Activated T-helper 2 cell treated with anti-CD3 and anti-CD28 coated beads, Interferon-gamma antibody, Interleukin-2, Interleukin-4, amounts not matched to agents 10 μg/mL and 5 μg/mL and 100 μg/mL, durations not matched to agents 14 hours and 24 hours and 36 hours (primary cell): Measurements from ENCODE around the gene TRHDE. TPM values are rescaled to one million over a fixed set of nuclear protein-coding genes. Genes with fewer than 3 reads are reported as not detected.

ENCODE experiments used
- DNase-seq: peaks from one replicate; pipeline ENCODE4 v3.0.0; 2021; ENCODE audit warnings: low spot score
- H3K27ac Mint-ChIP-seq: one replicate; pipeline ENCODE4 v1.8.0; 2021; ENCODE audit warnings: mixed read lengths
- H3K27me3 Mint-ChIP-seq: one replicate; pipeline ENCODE4 v1.8.0; 2021; ENCODE audit warnings: low read depth, mixed read lengths
- H3K36me3 Mint-ChIP-seq: one replicate; pipeline ENCODE4 v1.8.0; 2021; ENCODE audit warnings: low read depth, mixed read lengths
- H3K4me1 Mint-ChIP-seq: one replicate; pipeline ENCODE4 v1.8.0; 2021; ENCODE audit warnings: low read depth, mixed read lengths
- H3K4me3 Mint-ChIP-seq: one replicate; pipeline ENCODE4 v1.8.0; 2021; ENCODE audit warnings: low read depth, mild to moderate bottlenecking, moderate library complexity, mixed read lengths
- H3K9me3 Mint-ChIP-seq: one replicate; pipeline ENCODE4 v1.8.0; 2021; ENCODE audit warnings: mixed read lengths
- intact Hi-C: fragments of 100-400 bp; cut with micrococcal nuclease; formaldehyde crosslinking; loops from one replicate; pipeline ENCODE4 v1.15.1; 2023
- total RNA-seq: library from RNA; stranded (reverse); gene quantifications from 2 replicates; pipeline ENCODE4 v1.2.3, GENCODE V29; 2022

Gene TRHDE
- total RNA-seq, 1 donor from 2014 or later, result not detected

DNA sequence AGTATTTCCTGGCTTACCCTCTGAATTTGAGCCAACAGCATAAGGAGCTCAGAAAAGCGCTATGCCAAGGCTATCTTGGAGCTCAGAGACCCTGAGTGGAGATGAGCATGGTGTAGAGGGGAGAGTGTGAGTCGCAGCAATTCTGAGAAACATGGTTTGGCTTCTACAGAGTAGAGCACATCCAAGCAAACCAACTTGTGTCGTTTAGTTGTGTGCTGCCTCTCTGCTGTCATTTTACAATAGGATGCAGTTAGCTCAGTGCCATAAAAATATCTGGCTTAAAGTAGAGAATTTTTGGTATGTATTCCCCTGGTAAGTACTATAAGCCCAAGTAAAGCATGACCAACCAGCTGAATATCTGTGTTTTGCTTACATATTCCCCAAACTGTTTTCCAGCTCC is 249.2 kb downstream of the TRHDE start:
- H3K36me3 Mint-ChIP-seq, result no peaks in the 10 kb centered on the region
- intact Hi-C loops, result no loop called here

DNA sequence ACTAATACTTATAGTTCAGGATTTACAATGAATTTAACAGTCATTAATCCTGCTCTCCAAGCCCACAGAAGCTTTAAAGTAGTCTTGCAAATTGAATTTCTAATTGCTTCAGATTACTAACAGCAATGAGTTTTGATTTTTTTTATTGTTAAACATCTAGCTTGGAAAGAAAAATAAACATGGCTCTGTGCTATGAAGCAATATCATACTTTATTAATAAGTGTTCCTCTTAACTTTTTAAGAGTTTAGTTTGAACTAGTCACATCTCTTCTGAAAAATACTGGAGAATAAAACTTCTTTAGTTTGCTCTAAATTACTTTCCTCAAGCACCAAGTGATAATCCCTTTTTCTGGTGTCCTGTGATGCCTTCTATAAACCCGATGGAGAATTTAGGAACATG is 250.2 kb downstream of the TRHDE start:
- intact Hi-C loops, result no loop called here

More for the DNA sequence above, 249.2 kb downstream of the TRHDE start:
- Mint-ChIP-seq H3K9me3 (peaks cover 4% of the 10 kb centered on the region), H3K27ac (no peak overlapping the region), H3K4me1 (no peaks in the 10 kb centered on the region), H3K27me3 (no peaks in the 10 kb centered on the region), H3K4me3 (no peak overlapping the region)
- DNase-seq, result no peak

DNA sequence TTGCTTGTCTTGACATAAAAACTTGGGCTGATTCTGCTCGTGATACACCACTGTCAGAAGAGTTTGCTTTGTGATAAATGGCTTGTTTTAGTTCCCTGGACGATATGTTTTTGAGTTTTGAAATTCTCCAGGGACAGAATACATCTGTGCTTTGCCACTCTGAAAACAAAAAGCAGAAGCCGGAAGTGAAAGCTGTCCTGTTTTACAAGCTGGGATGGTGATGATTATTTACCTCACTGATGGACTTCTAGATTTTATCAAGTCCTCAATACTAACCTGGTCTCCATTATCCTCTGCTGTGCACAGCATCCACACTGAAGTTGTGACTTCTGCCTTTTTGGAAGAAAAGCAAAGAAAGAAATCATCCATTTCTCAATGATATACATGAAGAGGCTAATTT is 251.6 kb downstream of the TRHDE start:
- H3K4me1 Mint-ChIP-seq, result no peaks in the 10 kb centered on the region
- no peak overlapping the region for H3K27ac Mint-ChIP-seq
- intact Hi-C loops, result no loop called here
- no peaks in the 10 kb centered on the region for H3K36me3 Mint-ChIP-seq
- DNase-seq, result no peak
- peaks cover 4% of the 10 kb centered on the region for H3K9me3 Mint-ChIP-seq
- no peak overlapping the region for H3K4me3 Mint-ChIP-seq
- H3K27me3 Mint-ChIP-seq, result no peaks in the 10 kb centered on the region

More for the DNA sequence above, 250.2 kb downstream of the TRHDE start:
- DNase-seq, result no peak
- no peaks in the 10 kb centered on the region for H3K27me3 Mint-ChIP-seq
- no peak overlapping the region for H3K4me3 Mint-ChIP-seq
- peaks cover 4% of the 10 kb centered on the region for H3K9me3 Mint-ChIP-seq
- H3K36me3 Mint-ChIP-seq, result no peaks in the 10 kb centered on the region
- H3K4me1 Mint-ChIP-seq, result no peaks in the 10 kb centered on the region
- no peak overlapping the region for H3K27ac Mint-ChIP-seq

DNA sequence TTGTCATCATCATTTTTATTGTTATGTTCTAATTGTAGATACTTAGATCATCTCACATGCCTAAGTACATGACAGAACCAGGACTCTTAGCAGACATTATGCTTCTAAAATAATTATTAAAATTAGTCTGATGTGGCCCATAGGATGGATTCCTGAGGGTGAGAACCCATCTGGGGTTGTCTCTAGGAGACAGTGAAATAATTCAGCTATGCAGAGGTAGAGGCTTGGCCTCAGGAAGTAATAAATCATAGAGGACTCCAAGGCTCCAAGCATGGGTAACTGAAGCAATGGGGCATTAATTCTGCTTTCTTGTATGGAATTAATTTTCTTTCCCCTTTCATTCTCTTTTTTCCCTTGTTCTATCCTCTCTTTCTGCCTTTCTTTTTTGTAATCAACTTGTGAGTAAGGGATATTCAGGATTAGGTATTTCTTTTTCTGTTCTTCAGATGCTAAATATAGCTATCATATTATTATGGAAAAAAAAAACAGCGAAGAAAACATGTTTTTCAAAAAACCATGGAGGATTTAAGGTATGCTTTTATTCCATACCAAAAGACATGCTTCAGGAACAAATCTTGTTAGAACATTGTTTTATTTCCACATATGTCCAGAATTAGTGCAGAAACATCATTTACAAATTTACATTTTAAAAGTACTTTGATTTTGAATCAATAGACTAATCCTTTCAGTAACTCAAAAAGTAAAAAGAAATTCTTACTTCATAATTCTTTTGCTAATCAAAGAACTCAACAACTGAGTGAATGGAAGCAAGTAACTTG is 263.2 kb downstream of the TRHDE start:
- Mint-ChIP-seq H3K4me1 (no peaks in the 10 kb centered on the region), H3K27ac (no peak overlapping the region), H3K27me3 (no peaks in the 10 kb centered on the region), H3K9me3 (no peaks in the 10 kb centered on the region), H3K4me3 (no peak overlapping the region), H3K36me3 (no peaks in the 10 kb centered on the region)
- no peak for DNase-seq
- intact Hi-C loops, result no loop called here

DNA sequence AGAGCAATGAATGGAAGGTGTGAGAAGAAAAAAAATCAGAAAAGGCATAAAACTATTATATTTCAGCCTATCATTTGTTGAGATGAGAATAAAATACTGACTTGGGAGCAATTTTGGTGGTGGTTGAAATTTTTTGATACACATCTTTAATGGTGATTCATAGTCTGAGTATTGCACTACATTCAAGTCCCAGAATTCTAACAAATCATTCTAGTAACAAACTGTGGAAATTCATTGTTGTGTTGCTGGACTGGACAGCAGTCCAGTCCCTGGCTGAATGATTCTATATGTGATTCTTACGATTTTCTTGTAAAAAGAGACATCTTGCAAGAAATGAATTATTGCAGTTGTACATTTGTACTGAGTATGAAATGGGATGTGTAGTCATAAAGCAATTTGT is 268.6 kb downstream of the TRHDE start:
- no peak for DNase-seq
- no peak overlapping the region for H3K27ac Mint-ChIP-seq
- no peak overlapping the region for H3K4me3 Mint-ChIP-seq
- H3K36me3 Mint-ChIP-seq, result no peaks in the 10 kb centered on the region
- no peaks in the 10 kb centered on the region for H3K4me1 Mint-ChIP-seq
- no peaks in the 10 kb centered on the region for H3K9me3 Mint-ChIP-seq
- H3K27me3 Mint-ChIP-seq, result no peaks in the 10 kb centered on the region
- intact Hi-C loops, result no loop called here

DNA sequence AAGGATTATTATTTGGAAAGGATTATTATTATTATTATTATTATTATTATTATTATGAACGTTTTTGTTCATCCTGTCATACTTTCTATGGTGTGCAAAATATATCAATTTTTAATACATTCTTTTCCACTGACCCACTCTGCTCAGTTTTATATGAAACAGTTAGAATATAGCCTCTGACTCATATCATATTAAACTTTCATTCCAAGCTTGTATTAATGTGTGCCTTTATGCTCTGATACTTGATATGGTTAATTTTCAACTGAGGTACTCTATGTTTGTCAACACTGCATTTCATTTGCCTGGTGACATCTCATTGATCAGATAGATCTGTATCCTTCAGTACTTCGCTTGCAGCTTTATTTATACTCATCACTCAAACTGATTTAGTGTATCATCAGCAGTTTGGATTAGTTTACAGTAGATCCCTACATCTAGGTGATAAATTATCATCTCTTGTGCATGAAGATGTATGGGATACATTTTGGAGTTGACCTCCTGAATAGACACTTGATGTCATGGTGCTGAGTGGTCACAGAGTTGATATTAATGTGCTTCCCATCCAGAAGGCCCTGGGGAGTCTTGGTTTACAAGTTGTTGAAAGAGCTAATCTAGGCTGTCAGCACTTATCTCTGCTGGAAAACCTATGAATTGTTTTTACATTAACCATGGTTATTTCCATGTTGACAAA is 271.8 kb downstream of the TRHDE start:
- Mint-ChIP-seq H3K27ac (no peak overlapping the region), H3K4me1 (no peaks in the 10 kb centered on the region), H3K36me3 (no peaks in the 10 kb centered on the region), H3K27me3 (no peaks in the 10 kb centered on the region), H3K4me3 (no peak overlapping the region), H3K9me3 (no peaks in the 10 kb centered on the region)
- intact Hi-C loops, result no loop called here
- no peak for DNase-seq

DNA sequence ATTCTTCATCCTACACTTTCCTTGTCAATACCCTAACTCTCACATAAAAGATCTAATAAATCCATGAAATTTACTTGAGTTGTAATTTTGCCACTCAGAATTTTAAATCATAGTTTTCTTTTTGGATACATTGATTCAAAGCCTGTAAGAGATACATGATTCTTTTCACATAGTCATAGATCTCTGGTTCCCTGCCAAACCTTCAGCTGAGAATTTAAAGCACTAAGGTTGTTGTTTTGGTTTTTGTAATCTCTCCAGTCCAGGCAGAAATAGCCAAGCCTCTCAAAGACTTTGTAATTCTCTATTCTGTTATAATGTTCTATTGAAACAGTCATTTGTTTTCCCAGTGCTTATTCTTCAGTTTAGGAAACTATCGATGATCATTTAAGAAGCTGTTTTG is 273.9 kb downstream of the TRHDE start:
- H3K4me3 Mint-ChIP-seq, result no peak overlapping the region
- no peaks in the 10 kb centered on the region for H3K4me1 Mint-ChIP-seq
- H3K36me3 Mint-ChIP-seq, result no peaks in the 10 kb centered on the region
- H3K27me3 Mint-ChIP-seq, result no peaks in the 10 kb centered on the region
- no peak for DNase-seq
- H3K9me3 Mint-ChIP-seq, result no peaks in the 10 kb centered on the region
- H3K27ac Mint-ChIP-seq, result no peak overlapping the region
- intact Hi-C loops, result no loop called here

DNA sequence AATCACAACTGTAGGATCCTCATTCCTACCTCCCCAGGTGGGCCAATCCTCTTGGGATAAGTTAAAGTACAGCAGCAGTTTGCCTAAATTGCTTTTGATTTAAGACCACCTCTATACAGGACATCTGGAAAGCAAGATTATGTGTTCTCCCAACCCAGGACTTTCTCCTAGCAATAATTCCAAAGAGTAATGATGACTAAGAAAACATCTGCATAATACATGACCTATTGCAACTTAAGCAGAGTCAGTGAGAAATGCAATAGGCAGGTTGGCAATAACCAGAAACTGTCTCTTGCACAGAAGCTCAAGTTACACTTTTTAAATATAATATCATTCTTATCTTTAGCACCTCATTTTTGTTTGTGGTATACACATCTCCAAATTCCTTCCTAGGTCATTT is 275.4 kb downstream of the TRHDE start:
- no peaks in the 10 kb centered on the region for H3K27me3 Mint-ChIP-seq
- H3K4me3 Mint-ChIP-seq, result no peak overlapping the region
- no peaks in the 10 kb centered on the region for H3K36me3 Mint-ChIP-seq
- DNase-seq, result no peak
- intact Hi-C loops, result no loop called here
- no peaks in the 10 kb centered on the region for H3K4me1 Mint-ChIP-seq
- no peak overlapping the region for H3K27ac Mint-ChIP-seq
- H3K9me3 Mint-ChIP-seq, result peaks cover 7% of the 10 kb centered on the region

DNA sequence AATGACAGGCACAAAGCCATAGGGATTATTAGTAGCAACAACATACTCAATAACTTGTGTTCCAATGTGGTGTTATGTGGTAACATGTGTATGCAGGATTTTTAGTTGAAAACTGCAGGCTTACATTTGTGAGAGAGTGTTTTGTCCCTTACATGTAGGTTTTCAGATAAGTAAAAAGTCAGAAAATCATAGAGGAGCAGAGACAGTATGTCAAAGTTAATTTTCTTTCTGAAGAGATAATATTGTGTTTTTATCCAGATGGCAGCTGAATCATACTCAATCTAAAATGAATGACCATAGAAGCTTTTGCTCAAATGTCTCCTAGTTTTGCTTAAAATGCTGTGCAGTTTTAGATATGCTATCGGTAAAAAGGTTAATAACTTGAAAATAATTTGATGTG is 277.0 kb downstream of the TRHDE start:
- Mint-ChIP-seq H3K4me3 (no peak overlapping the region), H3K36me3 (no peaks in the 10 kb centered on the region), H3K9me3 (peaks cover 8% of the 10 kb centered on the region), H3K4me1 (no peaks in the 10 kb centered on the region), H3K27me3 (no peaks in the 10 kb centered on the region), H3K27ac (no peak overlapping the region)
- no peak for DNase-seq
- intact Hi-C loops, result no loop called here

DNA sequence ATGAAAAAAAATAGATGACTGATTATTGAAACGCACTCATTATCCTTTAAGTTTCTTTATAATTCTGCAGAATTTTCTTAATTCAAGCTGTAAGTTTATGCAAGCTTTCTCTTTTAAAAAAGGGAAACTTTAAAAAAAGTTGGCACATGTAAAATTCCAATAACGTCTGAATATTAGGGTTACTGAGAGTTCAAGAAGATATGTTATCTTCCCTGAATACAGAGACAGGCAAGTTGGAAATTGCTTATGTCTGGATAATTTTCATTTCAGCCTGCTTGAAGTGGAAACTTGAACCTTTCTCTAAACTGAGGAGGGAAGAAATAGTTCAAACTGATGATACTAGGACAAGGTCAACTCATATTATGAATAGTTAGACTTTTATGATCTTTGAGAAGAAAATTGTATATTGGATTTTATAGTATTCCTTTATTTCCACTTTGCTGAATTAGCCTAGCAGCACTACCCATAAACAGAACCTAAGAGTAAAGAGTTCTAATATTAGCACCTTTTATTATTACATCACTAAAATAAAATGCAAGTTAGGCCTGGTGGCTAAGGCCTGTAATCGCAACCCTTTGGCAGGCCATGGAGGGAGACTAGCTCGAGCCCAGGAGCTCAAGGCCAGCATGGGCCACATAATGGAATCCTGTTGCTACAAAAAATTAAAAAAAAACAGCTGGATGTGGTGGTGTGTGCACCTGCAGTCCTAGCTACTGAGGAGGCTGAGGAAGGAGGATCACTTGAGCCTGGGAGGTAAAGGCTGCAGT is 288.0 kb downstream of the TRHDE start:
- Mint-ChIP-seq H3K36me3 (no peaks in the 10 kb centered on the region), H3K4me3 (no peak overlapping the region), H3K4me1 (no peaks in the 10 kb centered on the region), H3K9me3 (no peaks in the 10 kb centered on the region), H3K27me3 (no peaks in the 10 kb centered on the region), H3K27ac (no peak overlapping the region)
- intact Hi-C loops, result no loop called here
- DNase-seq, result no peak

DNA sequence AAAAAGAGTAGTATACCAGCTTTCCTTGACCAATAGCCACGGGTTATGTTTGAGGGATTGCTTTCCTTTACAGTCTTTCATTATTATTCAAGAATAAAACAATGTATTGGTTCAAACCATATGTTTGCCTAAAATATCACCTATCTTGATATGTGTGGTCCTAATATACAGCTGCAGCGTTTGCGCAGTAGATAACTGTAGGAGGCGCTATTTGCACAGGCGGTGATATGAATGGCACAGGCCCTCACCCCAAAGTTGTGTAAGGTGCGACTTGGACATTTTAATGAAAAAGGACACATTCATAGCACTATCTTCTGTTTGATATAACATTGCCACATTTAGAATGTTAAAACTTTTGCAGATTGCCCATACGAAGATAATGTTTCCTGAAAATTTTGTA is 298.4 kb downstream of the TRHDE start:
- intact Hi-C loops, result no loop called here
- no peak for DNase-seq
- no peak overlapping the region for H3K27ac Mint-ChIP-seq
- no peaks in the 10 kb centered on the region for H3K9me3 Mint-ChIP-seq
- no peak overlapping the region for H3K4me3 Mint-ChIP-seq
- no peaks in the 10 kb centered on the region for H3K4me1 Mint-ChIP-seq
- no peaks in the 10 kb centered on the region for H3K36me3 Mint-ChIP-seq
- H3K27me3 Mint-ChIP-seq, result no peaks in the 10 kb centered on the region

DNA sequence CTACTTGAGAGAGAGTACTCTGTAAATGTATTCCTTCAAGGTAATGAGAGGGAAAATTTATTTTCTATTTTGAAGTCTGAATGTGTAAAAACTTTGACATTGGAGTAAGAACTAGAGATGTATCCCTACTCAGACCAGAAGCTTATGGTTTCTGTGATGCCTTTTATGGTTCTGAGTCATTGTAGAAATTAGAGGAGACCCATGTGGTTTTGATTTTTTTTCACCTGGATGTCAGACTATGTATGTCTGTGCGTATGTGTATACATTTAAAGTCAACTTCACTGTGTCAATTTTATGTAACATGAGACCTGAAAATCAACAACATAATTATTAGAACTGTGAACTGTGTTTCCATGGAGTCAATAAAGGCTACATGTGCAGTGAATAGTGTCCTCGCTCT is 302.0 kb downstream of the TRHDE start:
- Mint-ChIP-seq H3K4me3 (no peak overlapping the region), H3K27me3 (no peaks in the 10 kb centered on the region), H3K36me3 (no peaks in the 10 kb centered on the region), H3K27ac (no peak overlapping the region), H3K9me3 (no peaks in the 10 kb centered on the region), H3K4me1 (no peaks in the 10 kb centered on the region)
- intact Hi-C loops, result no loop called here
- DNase-seq, result no peak

DNA sequence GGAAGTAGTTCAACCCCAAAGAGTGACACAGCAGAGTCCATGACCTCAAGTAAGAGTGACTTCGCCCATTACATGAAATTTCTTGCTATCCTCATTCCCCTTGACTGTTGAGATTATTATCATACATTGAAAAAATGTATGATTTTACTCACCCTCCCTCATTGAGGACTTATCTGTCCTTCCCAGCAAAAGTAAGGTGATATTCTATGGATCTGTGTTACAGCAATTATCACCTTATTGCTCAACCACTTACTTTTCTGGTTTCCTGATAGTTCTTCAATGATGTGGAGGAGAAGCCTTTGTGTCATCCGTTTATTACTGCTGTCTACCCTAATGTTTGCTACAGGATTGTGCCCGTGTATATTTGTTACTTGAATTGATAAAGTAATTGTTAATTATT is 306.2 kb downstream of the TRHDE start:
- H3K27me3 Mint-ChIP-seq, result no peaks in the 10 kb centered on the region
- no peaks in the 10 kb centered on the region for H3K4me1 Mint-ChIP-seq
- no peak overlapping the region for H3K27ac Mint-ChIP-seq
- H3K9me3 Mint-ChIP-seq, result peaks cover 8% of the 10 kb centered on the region
- H3K4me3 Mint-ChIP-seq, result no peak overlapping the region
- no peaks in the 10 kb centered on the region for H3K36me3 Mint-ChIP-seq
- no peak for DNase-seq
- intact Hi-C loops, result no loop called here
